Suprapubic skin (tissue), 4 donors: ENCODE measurements around the gene INSC.

ENCODE experiments used
- EP300 ChIP-seq: sonication (generic); formaldehyde crosslinking; IDR thresholded peaks from one replicate; pipeline ENCODE4 v1.6.1; 2017; ENCODE audit warnings: antibody characterized with exemption
- POLR2A ChIP-seq, 2 donors: fragments of 450-650 bp; IDR thresholded peaks; one replicate each; pipeline ENCODE4 v1.6.1; 2017; ENCODE audit warnings: antibody characterized with exemption in 2 of 2, mild to moderate bottlenecking in 2 of 2, moderate library complexity in 2 of 2
- POLR2AphosphoS5 ChIP-seq, 3 donors: sonication (generic); formaldehyde crosslinking; IDR thresholded peaks; one replicate each; pipeline ENCODE4 v1.6.1; 2017; ENCODE audit warnings: antibody characterized with exemption in 3 of 3
- TF ChIP-seq, protein P1 (sequence below), 2 donors: fragments of 200-600 bp in 1 of 2; fragments of 450-650 bp in 1 of 2; sonication (generic) in 1 of 2; IDR thresholded peaks; one replicate each; pipeline ENCODE4 v1.5.1; 2016 to 2019; ENCODE audit warnings: antibody characterized with exemption in 2 of 2, mild to moderate bottlenecking in 1 of 2, moderate library complexity in 1 of 2

DNA sequence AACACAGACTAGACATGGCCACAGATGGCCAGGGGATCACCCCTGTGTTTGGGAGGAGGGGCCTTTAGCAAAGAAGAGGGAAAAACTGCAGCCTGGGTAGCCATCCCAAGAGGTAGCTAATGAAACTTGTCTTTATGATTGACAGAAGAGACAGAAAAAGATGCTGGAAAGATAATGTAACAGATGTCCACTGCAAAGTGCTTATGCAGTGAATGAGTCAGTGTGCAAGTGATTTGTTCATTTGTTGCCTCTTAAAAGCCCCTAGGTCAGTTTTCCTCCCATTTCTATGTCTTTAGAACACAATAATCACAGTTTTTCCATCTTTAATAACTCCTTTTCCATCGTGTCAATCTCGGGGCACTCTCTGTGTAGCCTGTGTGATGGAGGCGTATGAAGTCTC lies 57.2 kb downstream of the INSC start:
- TF ChIP-seq, protein P1, sequence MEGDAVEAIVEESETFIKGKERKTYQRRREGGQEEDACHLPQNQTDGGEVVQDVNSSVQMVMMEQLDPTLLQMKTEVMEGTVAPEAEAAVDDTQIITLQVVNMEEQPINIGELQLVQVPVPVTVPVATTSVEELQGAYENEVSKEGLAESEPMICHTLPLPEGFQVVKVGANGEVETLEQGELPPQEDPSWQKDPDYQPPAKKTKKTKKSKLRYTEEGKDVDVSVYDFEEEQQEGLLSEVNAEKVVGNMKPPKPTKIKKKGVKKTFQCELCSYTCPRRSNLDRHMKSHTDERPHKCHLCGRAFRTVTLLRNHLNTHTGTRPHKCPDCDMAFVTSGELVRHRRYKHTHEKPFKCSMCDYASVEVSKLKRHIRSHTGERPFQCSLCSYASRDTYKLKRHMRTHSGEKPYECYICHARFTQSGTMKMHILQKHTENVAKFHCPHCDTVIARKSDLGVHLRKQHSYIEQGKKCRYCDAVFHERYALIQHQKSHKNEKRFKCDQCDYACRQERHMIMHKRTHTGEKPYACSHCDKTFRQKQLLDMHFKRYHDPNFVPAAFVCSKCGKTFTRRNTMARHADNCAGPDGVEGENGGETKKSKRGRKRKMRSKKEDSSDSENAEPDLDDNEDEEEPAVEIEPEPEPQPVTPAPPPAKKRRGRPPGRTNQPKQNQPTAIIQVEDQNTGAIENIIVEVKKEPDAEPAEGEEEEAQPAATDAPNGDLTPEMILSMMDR (IDR thresholded peaks at IDR 0.05), result no peak
- TF ChIP-seq POLR2A (IDR thresholded peaks at IDR 0.05) (no peak), POLR2AphosphoS5 (IDR thresholded peaks at IDR 0.05) (no peak), EP300 (no peak)
